GM10266 (cell line): ENCODE data around the gene AK8.

ENCODE experiments used
- DNase-seq: peaks from one replicate; pipeline ENCODE4 v3.0.0; 2012; ENCODE audit errors: extremely low spot score
- TF ChIP-seq, protein P1 (sequence below): IDR thresholded peaks from 2 replicates; pipeline ENCODE4 v1.5.1; 2012; ENCODE audit warnings: mild to moderate bottlenecking, low read depth; ENCODE audit not compliant: control insufficient read depth, insufficient read depth; ENCODE audit errors: missing control alignments

AK8 gene, protein sequence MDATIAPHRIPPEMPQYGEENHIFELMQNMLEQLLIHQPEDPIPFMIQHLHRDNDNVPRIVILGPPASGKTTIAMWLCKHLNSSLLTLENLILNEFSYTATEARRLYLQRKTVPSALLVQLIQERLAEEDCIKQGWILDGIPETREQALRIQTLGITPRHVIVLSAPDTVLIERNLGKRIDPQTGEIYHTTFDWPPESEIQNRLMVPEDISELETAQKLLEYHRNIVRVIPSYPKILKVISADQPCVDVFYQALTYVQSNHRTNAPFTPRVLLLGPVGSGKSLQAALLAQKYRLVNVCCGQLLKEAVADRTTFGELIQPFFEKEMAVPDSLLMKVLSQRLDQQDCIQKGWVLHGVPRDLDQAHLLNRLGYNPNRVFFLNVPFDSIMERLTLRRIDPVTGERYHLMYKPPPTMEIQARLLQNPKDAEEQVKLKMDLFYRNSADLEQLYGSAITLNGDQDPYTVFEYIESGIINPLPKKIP

DNA sequence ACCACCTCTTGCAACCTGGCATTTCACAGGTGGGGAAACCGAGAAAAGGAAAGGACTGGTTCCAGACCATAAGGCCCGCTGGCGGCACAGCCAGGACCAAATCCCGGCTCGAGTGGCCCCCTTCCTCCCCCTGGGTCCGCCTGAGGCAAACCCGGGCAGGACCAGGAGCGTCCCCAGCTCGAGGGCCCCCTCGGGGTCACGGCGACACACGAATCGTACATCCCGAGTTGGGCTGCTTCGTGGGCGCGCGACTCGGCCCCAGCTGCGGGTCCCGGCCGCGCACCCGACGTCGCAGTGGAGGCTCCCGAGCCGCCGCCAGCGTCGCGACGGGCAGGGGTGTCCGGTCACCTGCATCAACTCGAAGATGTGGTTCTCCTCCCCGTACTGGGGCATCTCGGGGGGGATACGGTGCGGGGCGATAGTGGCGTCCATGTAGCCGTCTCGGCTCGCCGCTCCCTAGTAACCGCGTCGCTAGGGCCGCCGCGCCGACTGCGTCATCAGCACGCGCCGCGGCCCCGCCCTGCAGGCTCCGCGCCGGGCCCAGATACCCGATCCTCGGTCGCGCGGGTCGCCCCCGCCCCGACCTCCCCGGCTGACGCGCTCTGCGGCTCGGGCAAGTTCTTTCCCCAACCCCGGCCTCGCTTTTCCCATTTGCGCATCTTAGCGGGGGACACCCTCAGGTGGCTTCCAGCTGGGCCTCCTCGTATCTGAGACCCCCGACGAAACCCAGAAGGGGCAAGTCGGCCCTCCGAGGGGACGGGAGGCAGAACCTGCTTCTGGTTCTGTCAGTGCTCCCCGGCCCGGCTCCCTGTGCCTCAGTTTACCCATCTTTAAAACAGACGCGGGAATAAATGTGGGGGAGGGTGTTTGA is at the start of gene AK8:
AK8 (minus strand) TSS at position 461 of the 871 bp plus-strand sequence; CDS start at position 432, 29 bp downstream.
- TF ChIP-seq, protein P1, sequence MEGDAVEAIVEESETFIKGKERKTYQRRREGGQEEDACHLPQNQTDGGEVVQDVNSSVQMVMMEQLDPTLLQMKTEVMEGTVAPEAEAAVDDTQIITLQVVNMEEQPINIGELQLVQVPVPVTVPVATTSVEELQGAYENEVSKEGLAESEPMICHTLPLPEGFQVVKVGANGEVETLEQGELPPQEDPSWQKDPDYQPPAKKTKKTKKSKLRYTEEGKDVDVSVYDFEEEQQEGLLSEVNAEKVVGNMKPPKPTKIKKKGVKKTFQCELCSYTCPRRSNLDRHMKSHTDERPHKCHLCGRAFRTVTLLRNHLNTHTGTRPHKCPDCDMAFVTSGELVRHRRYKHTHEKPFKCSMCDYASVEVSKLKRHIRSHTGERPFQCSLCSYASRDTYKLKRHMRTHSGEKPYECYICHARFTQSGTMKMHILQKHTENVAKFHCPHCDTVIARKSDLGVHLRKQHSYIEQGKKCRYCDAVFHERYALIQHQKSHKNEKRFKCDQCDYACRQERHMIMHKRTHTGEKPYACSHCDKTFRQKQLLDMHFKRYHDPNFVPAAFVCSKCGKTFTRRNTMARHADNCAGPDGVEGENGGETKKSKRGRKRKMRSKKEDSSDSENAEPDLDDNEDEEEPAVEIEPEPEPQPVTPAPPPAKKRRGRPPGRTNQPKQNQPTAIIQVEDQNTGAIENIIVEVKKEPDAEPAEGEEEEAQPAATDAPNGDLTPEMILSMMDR: no peak
- DNase-seq: peak; percentile 92

DNA sequence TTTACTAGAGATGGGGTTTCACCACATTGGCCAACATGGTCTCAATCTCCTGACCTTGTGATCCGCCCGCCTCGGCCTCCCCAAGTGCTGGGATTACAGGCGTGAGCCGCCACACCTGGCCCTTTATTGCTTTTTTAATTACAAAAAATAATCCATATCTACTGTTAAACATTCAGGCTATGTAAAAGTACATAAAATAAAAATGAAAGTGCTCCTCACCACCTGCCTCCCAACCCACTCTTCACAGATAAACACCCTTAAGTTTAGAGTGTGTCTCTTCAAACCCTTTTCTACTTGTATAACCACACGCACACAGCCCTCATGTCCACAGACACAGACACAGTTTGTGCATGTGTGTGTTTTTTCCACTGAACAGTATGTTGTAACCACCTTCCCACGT is 49.6 kb upstream of the AK8 start:
- no peak for DNase-seq
- TF ChIP-seq, protein P1: no peak

DNA sequence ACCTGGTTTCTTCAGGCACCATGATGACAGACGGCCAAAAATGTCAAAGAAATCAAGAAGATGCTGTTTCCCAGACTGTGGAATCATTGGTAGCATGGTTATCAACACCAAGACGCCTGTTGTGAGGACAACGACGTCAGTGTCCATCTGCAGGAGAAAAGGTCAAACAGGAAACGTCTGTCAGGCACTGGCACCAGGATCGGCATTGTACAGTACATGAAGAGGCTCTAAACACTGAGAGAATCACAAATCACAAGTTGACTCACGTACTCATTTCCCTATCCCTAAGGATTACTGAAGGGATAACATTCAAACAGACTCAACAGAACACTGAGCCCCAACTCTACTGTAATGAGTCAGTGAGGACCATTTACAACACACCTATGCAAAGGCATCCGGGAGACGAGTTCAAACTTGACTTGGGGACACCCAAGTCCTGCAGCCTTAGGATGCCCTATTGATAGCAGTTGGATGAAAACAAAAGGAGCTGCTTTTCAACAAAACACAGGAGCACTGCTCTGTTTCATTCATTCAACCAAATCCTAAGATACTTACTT is 45.3 kb upstream of the AK8 start:
- no peak for DNase-seq
- TF ChIP-seq, protein P1: no peak

DNA sequence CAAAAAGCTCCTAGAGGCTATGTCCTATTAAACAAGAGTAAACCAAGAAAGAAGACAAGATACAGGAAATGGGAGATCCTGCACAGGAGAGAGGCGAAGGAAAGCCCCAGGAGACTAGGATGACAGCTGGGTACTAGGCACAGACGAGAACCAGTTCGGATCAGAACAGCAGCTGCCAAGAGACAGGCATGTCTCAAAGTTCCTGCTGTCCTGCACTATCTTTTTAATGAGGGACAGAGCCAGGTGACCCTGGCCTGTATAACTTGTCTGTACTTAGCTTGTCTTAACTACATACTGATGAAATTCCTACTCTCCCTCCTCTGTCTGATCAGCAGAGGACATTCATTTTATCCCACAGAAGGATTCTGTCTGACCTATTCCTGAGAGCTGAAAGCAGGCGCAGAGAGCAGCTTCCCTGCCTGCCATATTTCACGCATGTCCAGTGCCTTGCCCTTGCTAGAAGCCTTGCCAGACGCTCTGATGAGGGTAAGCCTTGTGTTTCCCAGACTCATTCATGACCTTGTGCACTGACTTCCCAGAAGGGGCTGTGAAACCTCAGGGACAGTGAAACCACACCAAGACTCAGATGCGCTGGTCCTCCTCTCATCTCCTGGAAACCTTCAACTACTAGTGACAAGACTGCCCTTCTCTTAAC is 41.7 kb upstream of the AK8 start:
- no peak for DNase-seq
- TF ChIP-seq, protein P1: no peak

DNA sequence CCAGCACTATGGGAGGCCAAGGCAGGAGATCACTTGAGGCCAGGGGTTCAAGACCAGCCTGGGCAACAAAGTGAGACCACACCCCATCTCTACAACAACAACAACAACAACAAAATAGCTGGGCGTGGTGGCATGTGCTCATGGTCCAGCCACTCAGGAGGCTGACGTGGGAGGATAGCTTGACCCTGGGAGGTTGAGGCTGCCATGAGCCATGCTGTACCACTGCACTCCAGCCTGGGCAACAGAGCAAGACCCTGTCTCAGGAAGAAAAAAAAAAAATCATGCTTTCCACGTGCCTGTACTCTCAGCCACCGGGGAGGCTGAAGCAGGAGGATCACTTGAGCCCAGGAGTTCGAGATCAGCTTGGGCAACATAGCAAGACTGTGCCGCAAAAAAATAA is 36.8 kb upstream of the AK8 start:
- DNase-seq: no peak
- TF ChIP-seq, protein P1: no peak

DNA sequence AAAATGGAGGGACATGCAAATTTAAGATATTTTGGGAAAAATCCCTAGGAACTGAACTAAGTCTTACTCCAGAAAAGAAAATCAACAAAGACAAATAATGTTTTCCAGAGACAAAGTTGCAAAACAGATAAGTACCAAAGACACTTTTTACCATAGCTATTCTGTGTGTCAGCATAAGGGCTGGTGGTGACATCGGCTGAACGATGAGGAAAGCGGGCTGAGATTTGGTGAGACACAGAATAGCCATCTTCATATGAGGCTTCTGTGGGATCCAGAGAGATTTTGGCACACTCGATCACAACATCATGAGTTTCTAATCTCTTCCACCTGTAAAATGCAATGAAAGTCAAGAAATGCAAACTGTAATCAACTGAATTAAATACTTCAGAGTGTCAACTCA is 34.0 kb upstream of the AK8 start:
- no peak for DNase-seq
- TF ChIP-seq, protein P1: no peak
